ENCODE results near the gene MYOCOS. TPM values are rescaled to one million over a fixed set of nuclear protein-coding genes. Genes with fewer than 3 reads are reported as not detected.
A peak's percentile ranks its signal among the peaks of the same experiment; 100 is the strongest.

Gene MYOCOS
- total and polyA plus RNA-seq, 5 experiments from 2014 or later = 0.47 to 0.70 TPM; not detected in 3

DNA sequence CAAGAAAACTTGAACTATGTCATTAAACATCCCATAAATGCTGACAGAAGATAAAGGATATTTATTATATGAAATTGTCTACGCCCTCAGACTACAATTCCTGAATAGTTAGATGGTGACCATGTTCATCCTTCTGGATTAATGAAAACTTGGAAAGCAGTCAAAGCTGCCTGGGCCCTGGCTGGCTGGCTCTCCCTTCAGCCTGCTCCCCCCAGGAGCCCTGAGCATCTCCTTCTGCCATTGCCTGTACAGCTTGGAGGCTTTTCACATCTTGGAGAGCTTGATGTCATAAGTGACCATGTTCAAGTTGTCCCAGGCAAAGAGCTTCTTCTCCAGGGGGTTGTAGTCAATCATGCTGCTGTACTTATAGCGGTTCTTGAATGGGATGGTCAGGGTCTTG, 13.6 kb downstream of the MYOCOS start:
- peaks cover 0 to 10% (median 6%) of the 10 kb centered on the region in 4 donors for H3K4me1 Mint-ChIP-seq
- peaks cover 1 to 11% (median 6%) of the 10 kb centered on the region in 5 donors for H3K27me3 Mint-ChIP-seq
- DNase-seq = no peak
- POLR2A ChIA-PET = no interaction called here
- H3K4me3 Mint-ChIP-seq = no peak overlapping the region
- no peaks in the 10 kb centered on the region for H3K36me3 Mint-ChIP-seq
- H3K27ac Mint-ChIP-seq = no peak overlapping the region
- ATAC-seq = no peak
- H3K9me3 Mint-ChIP-seq = peaks cover 0 to 3% (median 0%) of the 10 kb centered on the region in 9 donors

- Mint-ChIP-seq H3K36me3 (no peaks in the 10 kb centered on the region), H3K27ac (no peak overlapping the region), H3K4me3 (no peak overlapping the region)
Measured at GRCh38 chr1:171636141-171636540, 14.1 kb downstream of the MYOCOS start.

DNA sequence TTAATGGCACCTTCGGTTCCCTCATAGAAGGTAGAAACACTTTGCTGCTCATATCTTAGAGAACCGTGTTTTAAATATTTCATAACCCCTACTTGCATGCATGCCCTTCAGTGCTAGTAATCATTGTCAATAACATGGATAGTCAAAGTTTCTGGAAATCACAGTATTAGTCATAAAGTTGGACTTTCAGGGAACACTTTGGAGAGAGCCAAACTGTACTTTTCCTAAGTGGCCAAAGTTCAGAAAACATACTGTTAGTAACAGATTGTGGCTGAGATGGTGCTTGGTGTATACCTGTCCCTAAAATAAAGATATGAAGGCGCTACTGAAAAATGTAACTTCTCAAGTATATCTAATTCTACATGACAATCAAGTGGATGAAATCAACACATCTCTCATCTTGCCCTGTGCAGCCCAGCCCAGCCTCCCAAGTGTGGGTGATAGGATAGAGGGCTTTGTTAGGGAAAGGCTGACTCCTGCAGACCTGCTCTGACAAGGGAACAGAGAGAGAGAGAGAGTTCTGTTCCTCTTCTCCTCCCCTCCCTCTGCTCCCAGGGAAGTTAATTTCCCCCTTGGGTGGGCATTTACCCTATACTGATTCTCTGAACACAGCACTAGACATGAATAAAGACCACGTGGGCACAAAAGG, 16.0 kb downstream of the MYOCOS start:
- H3K4me1 Mint-ChIP-seq = peaks cover 0 to 10% (median 6%) of the 10 kb centered on the region in 4 donors
- H3K36me3 Mint-ChIP-seq = no peaks in the 10 kb centered on the region
- ATAC-seq = no peak
- peaks cover 0 to 8% (median 2%) of the 10 kb centered on the region in 5 donors for H3K27me3 Mint-ChIP-seq
- no peak overlapping the region for H3K27ac Mint-ChIP-seq
- DNase-seq = no peak
- no peak overlapping the region for H3K4me3 Mint-ChIP-seq
- no peaks in the 10 kb centered on the region for H3K9me3 Mint-ChIP-seq
- POLR2A ChIA-PET = interaction anchor here (0.7 kb wide), 1 partner anchor 33 kb away, joined by 3 read pairs; no protein-coding TSS in a partner anchor

More at GRCh38 chr1:171636141-171636540, 14.1 kb downstream of the MYOCOS start:
- DNase-seq (no peak), ATAC-seq (no peak)
- POLR2A ChIA-PET = no interaction called here
- Mint-ChIP-seq H3K4me1 (peaks cover 0 to 10% (median 6%) of the 10 kb centered on the region in 4 donors), H3K27me3 (peaks cover 0 to 11% (median 6%) of the 10 kb centered on the region in 5 donors), H3K9me3 (peaks cover 0 to 3% (median 0%) of the 10 kb centered on the region in 9 donors)

- DNase-seq (no peak), ATAC-seq (no peak)
- POLR2A ChIA-PET = no interaction called here
- no peaks in the 10 kb centered on the region for H3K36me3 Mint-ChIP-seq
- H3K4me1 Mint-ChIP-seq = peaks cover 4 to 13% (median 8%) of the 10 kb centered on the region in 4 donors
- H3K27ac Mint-ChIP-seq = no peak overlapping the region
- H3K27me3 Mint-ChIP-seq = peaks cover 0 to 8% (median 2%) of the 10 kb centered on the region in 5 donors
- H3K4me3 Mint-ChIP-seq = no peak overlapping the region
- H3K9me3 Mint-ChIP-seq = no peaks in the 10 kb centered on the region
Measured at GRCh38 chr1:171640225-171640624, 18.2 kb downstream of the MYOCOS start.

DNA sequence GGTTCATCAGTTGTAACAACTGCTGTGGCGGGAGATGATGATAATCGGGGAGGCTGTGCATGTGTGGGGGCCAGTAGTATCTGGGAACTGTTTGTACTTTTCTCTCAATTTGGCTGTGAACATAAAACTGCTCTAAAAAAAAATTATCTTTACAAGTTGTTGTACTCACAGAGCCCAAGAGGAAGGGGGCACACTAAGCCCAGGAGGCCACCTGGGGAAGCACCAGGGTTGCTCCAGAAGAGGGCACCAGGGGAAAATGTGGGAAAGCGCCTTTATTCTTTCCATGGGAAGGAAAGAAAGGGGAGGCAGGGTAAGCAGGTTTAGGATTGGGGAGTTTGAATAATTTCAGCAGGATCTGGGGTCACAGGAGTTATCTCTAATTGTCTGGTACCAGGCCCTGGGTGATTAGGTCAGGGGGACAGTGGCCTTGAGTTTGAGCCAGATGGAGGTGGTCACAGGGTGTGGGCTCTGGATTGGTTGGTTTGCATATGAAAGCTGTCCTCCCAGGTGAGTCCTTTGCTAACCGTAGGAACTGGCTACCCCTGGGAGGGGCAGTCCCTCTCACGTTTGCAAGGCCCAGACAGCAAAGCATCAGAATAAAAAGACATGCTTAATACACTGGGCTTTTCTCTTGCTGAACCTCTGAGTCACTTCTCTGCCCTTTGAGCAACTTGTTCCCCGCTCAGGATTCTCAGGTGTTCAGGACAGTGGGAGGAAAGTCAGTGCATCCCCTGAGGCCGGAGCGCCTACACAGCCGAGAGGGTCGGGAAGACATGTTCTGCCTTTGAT, 19.2 kb downstream of the MYOCOS start:
- Mint-ChIP-seq H3K36me3 (no peaks in the 10 kb centered on the region), H3K27me3 (peaks cover 0 to 8% (median 2%) of the 10 kb centered on the region in 5 donors), H3K27ac (no peak overlapping the region), H3K4me1 (peaks cover 6 to 12% (median 7%) of the 10 kb centered on the region in 4 donors), H3K4me3 (no peak overlapping the region), H3K9me3 (no peaks in the 10 kb centered on the region)
- no peak for ATAC-seq
- POLR2A ChIA-PET = no interaction called here
- no peak for DNase-seq

DNA sequence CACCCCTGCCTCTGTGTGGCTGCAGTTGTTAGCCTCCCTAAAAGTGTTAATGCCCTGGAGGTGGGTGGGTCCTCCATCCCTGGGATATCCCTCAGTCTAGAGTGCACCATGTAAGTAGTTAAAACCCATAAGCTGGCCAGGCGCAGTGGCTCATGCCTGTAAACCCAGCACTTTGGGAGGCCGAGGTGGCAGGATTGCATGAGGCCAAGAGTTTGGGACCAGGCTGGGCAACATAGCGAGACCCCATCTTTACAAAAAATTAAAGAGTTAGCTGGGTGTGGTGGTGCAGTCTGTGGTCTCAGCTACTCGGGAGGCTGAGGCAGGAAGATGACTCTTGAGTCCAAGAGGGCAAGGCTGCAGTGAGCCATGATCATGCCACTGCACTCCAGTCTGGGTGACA, 20.2 kb downstream of the MYOCOS start:
- POLR2A ChIA-PET = no interaction called here
- DNase-seq (no peak), ATAC-seq (no peak)
- H3K27ac Mint-ChIP-seq = no peak overlapping the region
- H3K4me1 Mint-ChIP-seq = peaks cover 6 to 12% (median 7%) of the 10 kb centered on the region in 4 donors
- peaks cover 0 to 5% (median 2%) of the 10 kb centered on the region in 5 donors for H3K27me3 Mint-ChIP-seq
- no peak overlapping the region for H3K4me3 Mint-ChIP-seq
- no peaks in the 10 kb centered on the region for H3K9me3 Mint-ChIP-seq
- H3K36me3 Mint-ChIP-seq = no peaks in the 10 kb centered on the region

GRCh38 chr1:171643156-171643555, 21.1 kb downstream of the MYOCOS start:
- Mint-ChIP-seq H3K27me3 (peaks cover 0 to 4% (median 0%) of the 10 kb centered on the region in 5 donors), H3K36me3 (no peaks in the 10 kb centered on the region), H3K4me3 (no peak overlapping the region), H3K27ac (no peak overlapping the region), H3K9me3 (no peaks in the 10 kb centered on the region), H3K4me1 (peaks cover 6 to 12% (median 7%) of the 10 kb centered on the region in 4 donors)
- POLR2A ChIA-PET = no interaction called here
- no peak for ATAC-seq
- no peak for DNase-seq

DNA sequence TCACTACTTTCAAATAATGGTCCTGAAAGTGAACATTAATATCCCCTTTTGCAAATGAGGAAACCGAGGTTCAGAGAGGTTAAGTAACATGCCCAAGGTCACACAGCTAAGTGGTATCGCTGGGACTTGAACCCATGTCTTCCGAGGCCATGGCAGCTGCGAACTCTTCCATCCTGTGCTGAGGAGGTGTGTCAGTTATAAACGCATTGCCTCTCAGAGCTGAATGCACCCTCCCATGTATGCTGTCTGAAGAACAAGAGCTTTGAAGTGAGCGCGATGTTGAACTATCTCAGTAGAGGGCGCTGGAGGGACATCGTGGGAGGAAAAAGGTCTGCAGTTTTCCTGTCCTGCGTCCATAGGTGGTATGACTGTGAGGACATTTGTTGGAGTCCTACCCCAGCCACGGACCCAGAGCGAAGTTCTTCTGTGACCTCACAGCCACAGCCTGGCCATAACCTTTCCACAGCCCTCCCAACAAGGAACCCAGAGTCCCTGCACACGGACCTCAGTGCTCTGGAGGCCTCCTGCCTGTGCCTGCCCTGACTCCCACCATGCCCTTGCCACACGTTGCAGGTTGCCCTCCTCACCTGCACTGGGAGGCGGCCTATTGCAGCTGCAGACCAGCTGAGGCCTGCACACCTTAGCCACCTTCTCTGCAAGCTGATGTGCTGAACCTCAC, 22.9 kb downstream of the MYOCOS start:
- ATAC-seq (peak; percentile 85 to 96), DNase-seq (peak; percentile 24 to 74 (median 58))
- peaks cover 6 to 12% (median 7%) of the 10 kb centered on the region in 4 donors for H3K4me1 Mint-ChIP-seq
- no peaks in the 10 kb centered on the region for H3K36me3 Mint-ChIP-seq
- H3K4me3 Mint-ChIP-seq = peak overlapping the region in 1 of 10 donors; percentile 49
- H3K9me3 Mint-ChIP-seq = no peaks in the 10 kb centered on the region
- peak overlapping the region in 1 of 10 donors; percentile 1 for H3K27ac Mint-ChIP-seq
- POLR2A ChIA-PET = interaction anchor here (1.0 kb wide), 1 partner anchor 887 kb away, joined by 4 read pairs; no protein-coding TSS in a partner anchor
- peaks cover 0 to 4% (median 1%) of the 10 kb centered on the region in 5 donors for H3K27me3 Mint-ChIP-seq

- peaks cover 0 to 4% (median 1%) of the 10 kb centered on the region in 5 donors for H3K27me3 Mint-ChIP-seq
- no peak for DNase-seq
- H3K36me3 Mint-ChIP-seq = no peaks in the 10 kb centered on the region
- no peaks in the 10 kb centered on the region for H3K9me3 Mint-ChIP-seq
- POLR2A ChIA-PET = no interaction called here
- ATAC-seq = no peak
- peaks cover 6 to 12% (median 7%) of the 10 kb centered on the region in 4 donors for H3K4me1 Mint-ChIP-seq
- H3K4me3 Mint-ChIP-seq = no peak overlapping the region
- H3K27ac Mint-ChIP-seq = peak overlapping the region in 1 of 10 donors; percentile 10
Measured at GRCh38 chr1:171645553-171646248, 23.7 kb downstream of the MYOCOS start.

DNA sequence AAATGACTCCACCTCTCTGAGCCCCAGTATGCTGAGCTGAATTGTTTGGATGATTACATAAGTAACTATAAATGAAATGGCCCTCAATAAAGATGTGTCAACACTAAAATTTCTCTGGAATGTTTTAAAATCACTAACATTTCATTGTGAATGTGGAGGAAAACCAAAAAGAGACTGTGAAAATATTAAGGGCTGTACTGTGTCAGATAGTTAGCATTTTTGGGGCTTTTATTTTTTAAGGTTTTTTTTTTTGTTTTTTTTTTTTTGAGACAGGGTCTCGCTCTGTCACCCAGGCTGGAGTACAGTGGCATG, 24.2 kb downstream of the MYOCOS start:
- Mint-ChIP-seq H3K27me3 (peaks cover 0 to 4% (median 1%) of the 10 kb centered on the region in 5 donors), H3K4me1 (peaks cover 6 to 12% (median 7%) of the 10 kb centered on the region in 4 donors), H3K9me3 (no peaks in the 10 kb centered on the region), H3K36me3 (no peaks in the 10 kb centered on the region), H3K4me3 (no peak overlapping the region), H3K27ac (no peak overlapping the region)
- no peak for DNase-seq
- POLR2A ChIA-PET = no interaction called here
- no peak for ATAC-seq

- Mint-ChIP-seq H3K9me3 (no peaks in the 10 kb centered on the region), H3K4me3 (no peak within 1 kb of the TSS), H3K27ac (peak within 1 kb of the TSS in 2 of 10 donors; percentile 12 to 58), H3K36me3 (no peaks in the 10 kb centered on the region), H3K4me1 (peaks cover 6 to 10% (median 10%) of the 10 kb centered on the region in 4 donors), H3K27me3 (peaks cover 8 to 44% (median 14%) of the 10 kb centered on the region in 5 donors)
- DNase-seq = no peak
- ATAC-seq = no peak
- POLR2A ChIA-PET = no interaction called here
Measured at GRCh38 chr1:171652234-171652822, 30.3 kb downstream of the MYOCOS start, which contains the start of gene MYOC. Gene MYOC, minus strand, starts transcription at chr1:171652688. Its CDS starts 77 bp downstream, at chr1:171652611.

- peaks cover 6 to 10% (median 10%) of the 10 kb centered on the region in 4 donors for H3K4me1 Mint-ChIP-seq
- H3K36me3 Mint-ChIP-seq = no peaks in the 10 kb centered on the region
- ATAC-seq (no peak), DNase-seq (no peak)
- no peaks in the 10 kb centered on the region for H3K9me3 Mint-ChIP-seq
- POLR2A ChIA-PET = no interaction called here
- H3K27ac Mint-ChIP-seq = no peak overlapping the region
- H3K27me3 Mint-ChIP-seq = peaks cover 8 to 51% (median 18%) of the 10 kb centered on the region in 5 donors
- no peak overlapping the region for H3K4me3 Mint-ChIP-seq
Measured at GRCh38 chr1:171653796-171654195, 31.8 kb downstream of the MYOCOS start.

All from naive thymus-derived CD8-positive, alpha-beta T cell (primary cell).